ENCODE results near the gene GANC. TPM values are rescaled to one million over a fixed set of nuclear protein-coding genes. Genes with fewer than 3 reads are reported as not detected.

The GANC gene
- total RNA-seq, 1 experiment from 2014 or later = 15.8 TPM

GRCh38 chr15:42279234-42279723 lies 6.3 kb downstream of the GANC start:
- no peak overlapping the region for H2AFZ ChIP-seq (ENCODE audit: low read length)
- no peak overlapping the region for H2AK5ac ChIP-seq (ENCODE audit: insufficient read length, low read length)
- no CpG with 5 or more reads among the region's 3 CpGs for WGBS (ENCODE audit: extremely low coverage, insufficient read length, low lambda C conversion rate)

More at GRCh38 chr15:42279234-42279723, 6.3 kb downstream of the GANC start:
- H3K27ac Mint-ChIP-seq = 0 out of 7 replicates have a peak overlapping the region, but pooled peaks of 1 of the 3 experiments have one; percentile 32
- Histone ChIP-seq H2BK20ac (ENCODE audit: low read depth, low read length, poor library complexity, severe bottlenecking) (no peak overlapping the region), H3K27ac (ENCODE audit: insufficient read length, low read depth, low read length) (no peak overlapping the region), H3K79me2 (ENCODE audit: insufficient read depth, low read length) (no peaks in the 10 kb centered on the region; the same call in 1 of the 2 replicates), H2BK120ac (ENCODE audit: low read depth, low read length, poor library complexity, severe bottlenecking) (no peak overlapping the region), H3K9me3 (ENCODE audit: control insufficient read depth, low read depth, low read length) (no peaks in the 10 kb centered on the region), H3K4ac (ENCODE audit: low read depth, low read length) (no peak overlapping the region), H3K18ac (ENCODE audit: insufficient read length, low read depth, low read length) (no peak overlapping the region), H3K79me1 (ENCODE audit: insufficient read depth, low read depth, low read length, poor library complexity, severe bottlenecking) (no peaks in the 10 kb centered on the region), H4K8ac (replicated peaks; ENCODE audit: insufficient read length, low read depth, low read length) (no peak overlapping the region), H3K27me3 (ENCODE audit: insufficient read depth, low read length) (no peaks in the 10 kb centered on the region), H2BK5ac (ENCODE audit: insufficient read length, low read length) (no peak overlapping the region), H3K56ac (ENCODE audit: insufficient read length, low read depth, low read length) (no peak overlapping the region), H3K14ac (ENCODE audit: insufficient read depth, low read length) (no peak overlapping the region), H4K20me1 (ENCODE audit: control insufficient read depth, insufficient read depth, insufficient read length) (no peaks in the 10 kb centered on the region), H3T11ph (ENCODE audit: low read length) (no peak overlapping the region), H4K5ac (ENCODE audit: insufficient read length, low read depth, low read length) (no peak overlapping the region), H3K23ac (ENCODE audit: insufficient read length, low read depth, low read length) (no peak overlapping the region), H2BK12ac (ENCODE audit: insufficient read length, low read depth, low read length) (no peak overlapping the region), H3K9ac (ENCODE audit: extremely low read depth, insufficient read length, low read length) (no peak overlapping the region), H3K4me1 (ENCODE audit: insufficient read depth, low read length) (peaks cover 5% of the 10 kb centered on the region; the same call in 1 of the 2 replicates), H3K23me2 (ENCODE audit: insufficient read length, low read depth, low read length, poor library complexity, severe bottlenecking) (peaks cover 2% of the 10 kb centered on the region), H2BK15ac (ENCODE audit: low read depth, low read length) (no peak overlapping the region), H4K91ac (ENCODE audit: insufficient read length, low read depth, low read length) (no peak overlapping the region), H3K4me2 (ENCODE audit: insufficient read depth, insufficient read length, low read length) (no peak overlapping the region)
- TF ChIP-seq CTCF (conservative IDR thresholded peaks at IDR 0.05) = no peak
- H3K36me3 Mint-ChIP-seq (ENCODE audit: insufficient read depth in 1 of 3, low read depth in 3 of 3) = peaks cover 0 to 5% (median 0%) of the 10 kb centered on the region in 3 experiments; a peak in 1 of 7 replicates
- DNase-seq = no peak
- H3K27me3 Mint-ChIP-seq (ENCODE audit: low read depth) = no peaks in the 10 kb centered on the region
- no peak overlapping the region for H3K4me3 Mint-ChIP-seq
- H3K9me3 Mint-ChIP-seq = no peaks in the 10 kb centered on the region
- H3K4me1 Mint-ChIP-seq = peaks cover 20 to 26% of the 10 kb centered on the region in 2 experiments
